ENCODE data around the gene GALNT8. TPM values are rescaled to one million over a fixed set of nuclear protein-coding genes. Genes with fewer than 3 reads are reported as not detected.

The GALNT8 gene
- total RNA-seq, 4 donors from 2014 or later: 0.78 to 2.4 (median 1.5) TPM

- Histone ChIP-seq H3K4me3 (no peak overlapping the region), H3K9me3 (peaks cover 0 to 7% (median 0%) of the 10 kb centered on the region in 3 donors), H3K4me1 (no peaks in the 10 kb centered on the region), H3K27me3 (no peaks in the 10 kb centered on the region), H3K36me3 (no peaks in the 10 kb centered on the region), H3K27ac (no peak overlapping the region)
- WGBS, 2 donors (ENCODE audit: low coverage in 1 of 2): 91 to 95% methylated on average over 3 of the region's 5 CpGs
- TF ChIP-seq EP300 (IDR thresholded peaks at IDR 0.05): no peak
- no peak for TF ChIP-seq POLR2A (IDR thresholded peaks at IDR 0.05)
- no peak for TF ChIP-seq POLR2AphosphoS5 (IDR thresholded peaks at IDR 0.05)
- TF ChIP-seq CTCF (IDR thresholded peaks at IDR 0.05): no peak
- no peak for ATAC-seq
These were observed 66.6 kb downstream of the GALNT8 start for GRCh38 chr12:4786795-4787194.

GRCh38 chr12:4787965-4788364, 67.8 kb downstream of the GALNT8 start:
- TF ChIP-seq POLR2A (IDR thresholded peaks at IDR 0.05) (no peak), EP300 (IDR thresholded peaks at IDR 0.05) (no peak), POLR2AphosphoS5 (IDR thresholded peaks at IDR 0.05) (no peak), CTCF (IDR thresholded peaks at IDR 0.05) (no peak)

GRCh38 chr12:4789776-4790175, 69.6 kb downstream of the GALNT8 start:
- H3K27me3 ChIP-seq: no peaks in the 10 kb centered on the region
- 90 to 98% methylated on average over 2 to 5 of the region's 9 CpGs for WGBS, 2 donors (ENCODE audit: low coverage in 1 of 2)
- no peak for TF ChIP-seq POLR2AphosphoS5 (IDR thresholded peaks at IDR 0.05)
- no peak for TF ChIP-seq POLR2A (IDR thresholded peaks at IDR 0.05)
- TF ChIP-seq EP300 (IDR thresholded peaks at IDR 0.05): no peak
- no peak for TF ChIP-seq CTCF (IDR thresholded peaks at IDR 0.05)
- H3K4me1 ChIP-seq: no peaks in the 10 kb centered on the region
- no peaks in the 10 kb centered on the region for H3K36me3 ChIP-seq
- H3K9me3 ChIP-seq: peaks cover 0 to 9% (median 0%) of the 10 kb centered on the region in 3 donors
- no peak overlapping the region for H3K4me3 ChIP-seq
- no peak for ATAC-seq
- H3K27ac ChIP-seq: no peak overlapping the region

More at GRCh38 chr12:4787965-4788364, 67.8 kb downstream of the GALNT8 start:
- no peaks in the 10 kb centered on the region for H3K36me3 ChIP-seq
- no peaks in the 10 kb centered on the region for H3K4me1 ChIP-seq
- H3K27me3 ChIP-seq: no peaks in the 10 kb centered on the region
- ATAC-seq: no peak
- no peak overlapping the region for H3K4me3 ChIP-seq
- H3K27ac ChIP-seq: no peak overlapping the region
- 20% methylated on average over 1 of the region's 7 CpGs for WGBS, 2 donors (ENCODE audit: low coverage in 1 of 2)
- H3K9me3 ChIP-seq: peaks cover 0 to 15% (median 0%) of the 10 kb centered on the region in 3 donors

GRCh38 chr12:4791497-4791896, 71.3 kb downstream of the GALNT8 start:
- ATAC-seq: no peak
- TF ChIP-seq EP300 (IDR thresholded peaks at IDR 0.05): no peak
- no peak for TF ChIP-seq POLR2AphosphoS5 (IDR thresholded peaks at IDR 0.05)
- no peak for TF ChIP-seq POLR2A (IDR thresholded peaks at IDR 0.05)
- no peak for TF ChIP-seq CTCF (IDR thresholded peaks at IDR 0.05)
- Histone ChIP-seq H3K9me3 (peaks cover 0 to 9% (median 0%) of the 10 kb centered on the region in 3 donors), H3K36me3 (no peaks in the 10 kb centered on the region), H3K4me3 (no peak overlapping the region), H3K4me1 (no peaks in the 10 kb centered on the region), H3K27me3 (no peaks in the 10 kb centered on the region), H3K27ac (no peak overlapping the region)
- WGBS, 2 donors (ENCODE audit: low coverage in 1 of 2): 91 to 96% methylated on average over 3 of the region's 3 CpGs

- Histone ChIP-seq H3K36me3 (no peaks in the 10 kb centered on the region), H3K27me3 (no peaks in the 10 kb centered on the region), H3K27ac (no peak overlapping the region), H3K4me3 (no peak overlapping the region), H3K4me1 (no peaks in the 10 kb centered on the region), H3K9me3 (peaks cover 0 to 9% (median 0%) of the 10 kb centered on the region in 3 donors)
- TF ChIP-seq POLR2A (IDR thresholded peaks at IDR 0.05) (no peak), CTCF (IDR thresholded peaks at IDR 0.05) (no peak), POLR2AphosphoS5 (IDR thresholded peaks at IDR 0.05) (no peak)
- WGBS, 2 donors (ENCODE audit: low coverage in 1 of 2): 87 to 100% methylated on average over 1 to 3 of the region's 3 CpGs
- no peak for ATAC-seq
These were observed 74.3 kb downstream of the GALNT8 start for GRCh38 chr12:4794491-4794890.
